GM23338 (cell line): Measurements from ENCODE around the gene TPRKB. TPM values are rescaled to one million over a fixed set of nuclear protein-coding genes. Genes with fewer than 3 reads are reported as not detected.

ENCODE experiments used
- ATAC-seq: fragments of 200-7000 bp; cut with Tn5 transposase; 3 replicates; pipeline ENCODE4 v1.9.1; 2020
- DNase-seq: peaks from one replicate; pipeline ENCODE4 v3.0.0-alpha.2; 2015; ENCODE audit warnings: low spot score
- H2AFZ ChIP-seq: fragments of 200-600 bp; sonication (generic); 2 replicates; pipeline ENCODE4 v1.8.0; 2016; ENCODE audit warnings: antibody characterized with exemption, mild to moderate bottlenecking, moderate library complexity
- H3F3A ChIP-seq: fragments of 200-600 bp; sonication (generic); replicated peaks from 2 replicates; pipeline ENCODE4 v1.8.0; 2017; ENCODE audit warnings: antibody characterized with exemption, mixed run types, low read depth
- H3K27ac ChIP-seq: fragments of 200-600 bp; sonication (generic); 2 replicates; pipeline ENCODE4 v1.6.1; 2016; ENCODE audit warnings: low read depth
- H3K27me3 ChIP-seq: fragments of 200-600 bp; sonication (generic); 2 replicates; pipeline ENCODE4 v1.8.0; 2016; ENCODE audit warnings: mild to moderate bottlenecking, mixed run types, moderate library complexity; ENCODE audit not compliant: insufficient read depth
- H3K36me3 ChIP-seq: fragments of 200-600 bp; sonication (generic); 2 replicates; pipeline ENCODE4 v1.8.0; 2016; ENCODE audit warnings: mild to moderate bottlenecking; ENCODE audit not compliant: insufficient read depth
- H3K4me1 ChIP-seq: fragments of 200-600 bp; sonication (generic); 2 replicates; pipeline ENCODE4 v1.8.0; 2016; ENCODE audit warnings: mild to moderate bottlenecking, moderate library complexity; ENCODE audit not compliant: insufficient read depth
- H3K4me2 ChIP-seq: fragments of 200-600 bp; sonication (generic); 2 replicates; pipeline ENCODE4 v1.7.1; 2017; ENCODE audit warnings: mixed run types
- H3K4me3 ChIP-seq: fragments of 200-600 bp; sonication (generic); 2 replicates; pipeline ENCODE4 v1.6.1; 2016; ENCODE audit warnings: mixed run types
- H3K79me2 ChIP-seq: fragments of 200-600 bp; sonication (generic); replicated peaks from 2 replicates; pipeline ENCODE4 v1.8.0; 2017; ENCODE audit warnings: mild to moderate bottlenecking; ENCODE audit not compliant: insufficient read depth
- H3K9me2 ChIP-seq: fragments of 200-600 bp; sonication (generic); 2 replicates; pipeline ENCODE4 v1.8.0; 2017; ENCODE audit not compliant: insufficient read depth
- H4K20me1 ChIP-seq: fragments of 200-600 bp; sonication (generic); replicated peaks from 2 replicates; pipeline ENCODE4 v1.8.0; 2017; ENCODE audit warnings: mild to moderate bottlenecking; ENCODE audit not compliant: insufficient read depth
- H3K27ac Mint-ChIP-seq: 2 replicates; pipeline ENCODE4 v1.8.0; 2020; ENCODE audit warnings: inconsistent platforms, mild to moderate bottlenecking, moderate library complexity, mixed read lengths
- H3K27me3 Mint-ChIP-seq: 3 replicates; pipeline ENCODE4 v1.8.0; 2022; ENCODE audit warnings: low read depth, mild to moderate bottlenecking, moderate library complexity, mixed read lengths, inconsistent platforms; ENCODE audit not compliant: insufficient read depth, poor library complexity
- H3K36me3 Mint-ChIP-seq: 3 replicates; pipeline ENCODE4 v1.8.0; 2021; ENCODE audit warnings: low read depth, mild to moderate bottlenecking, inconsistent platforms, moderate library complexity, mixed read lengths
- H3K4me1 Mint-ChIP-seq: 3 replicates; pipeline ENCODE4 v1.8.0; 2020; ENCODE audit warnings: mild to moderate bottlenecking, inconsistent platforms, mixed read lengths
- H3K4me3 Mint-ChIP-seq: 3 replicates; pipeline ENCODE4 v1.8.0; 2021; ENCODE audit warnings: moderate library complexity, mild to moderate bottlenecking, inconsistent platforms, mixed read lengths
- H3K9me3 Mint-ChIP-seq: 3 replicates; pipeline ENCODE4 v1.8.0; 2020; ENCODE audit warnings: moderate library complexity, mild to moderate bottlenecking, inconsistent platforms, mixed read lengths
- CREB1 ChIP-seq: fragments of 250-450 bp; sonication (Bioruptor Pico); IDR thresholded peaks from 2 replicates; pipeline ENCODE4 v1.5.0; 2020; ENCODE audit warnings: low read depth, mild to moderate bottlenecking, moderate library complexity
- EZH2 ChIP-seq: fragments of 200-600 bp; sonication (generic); IDR thresholded peaks from one replicate; pipeline ENCODE4 v1.8.0; 2017; ENCODE audit warnings: antibody characterized with exemption, mild to moderate bottlenecking, low read depth; ENCODE audit not compliant: unreplicated experiment
- EZH2phosphoT487 ChIP-seq: fragments of 200-600 bp; sonication (generic); IDR thresholded peaks from one replicate; pipeline ENCODE4 v1.8.1; 2018; ENCODE audit warnings: antibody characterized with exemption; ENCODE audit not compliant: unreplicated experiment
- JUNB ChIP-seq: IDR thresholded peaks from one replicate; pipeline ENCODE4 v1.6.1; 2016; ENCODE audit warnings: antibody characterized with exemption; ENCODE audit not compliant: unreplicated experiment
- NANOG ChIP-seq: IDR thresholded peaks from 2 replicates; pipeline ENCODE4 v1.6.1; 2016; ENCODE audit warnings: antibody characterized with exemption, borderline replicate concordance
- POLR2AphosphoS5 ChIP-seq: IDR thresholded peaks from 2 replicates; pipeline ENCODE4 v1.6.1; 2016; ENCODE audit warnings: antibody characterized with exemption, low read depth
- STAT1 ChIP-seq: IDR thresholded peaks from one replicate; pipeline ENCODE4 v1.6.1; 2016; ENCODE audit warnings: antibody characterized with exemption; ENCODE audit not compliant: unreplicated experiment
- ZNF114 ChIP-seq: fragments of 250-450 bp; sonication (Bioruptor Pico); IDR thresholded peaks from 2 replicates; pipeline ENCODE4 v1.5.0; 2020; ENCODE audit warnings: mild to moderate bottlenecking, moderate library complexity
- ZNF331 ChIP-seq: fragments of 250-450 bp; sonication (Bioruptor Pico); IDR thresholded peaks from 2 replicates; pipeline ENCODE4 v1.5.0; 2020; ENCODE audit warnings: low read depth, mild to moderate bottlenecking, moderate library complexity
- polyA plus RNA-seq: library from polyadenylated mRNA; unstranded; fragments of >200 nt; fragmentation: Nextera tagmentation; extraction: Ambion mirVana; gene quantifications from 2 replicates; pipeline ENCODE4 v1.2.1, GENCODE V29; 2016
- total RNA-seq: library from RNA; depleted of rRNA; stranded (reverse); fragments of >200 nt; shearing (Covaris generic); gene quantifications from 2 replicates; pipeline ENCODE4 v1.2.3, GENCODE V29; 2014
- TF ChIP-seq, protein P1 (sequence below): IDR thresholded peaks from 2 replicates; pipeline ENCODE4 v1.6.1; 2016; ENCODE audit warnings: antibody characterized with exemption
- TF ChIP-seq, protein P2 (sequence below): IDR thresholded peaks from one replicate; pipeline ENCODE4 v1.6.1; 2018; ENCODE audit warnings: antibody characterized with exemption; ENCODE audit not compliant: unreplicated experiment
- TF ChIP-seq, protein P3 (sequence below): fragments of 250-450 bp; sonication (Bioruptor Pico); IDR thresholded peaks from 2 replicates; pipeline ENCODE4 v1.5.0; 2020; ENCODE audit warnings: mild to moderate bottlenecking, moderate library complexity
- TF ChIP-seq, protein P4 (sequence below), 2 experiments: fragments of 200-600 bp in 1 of 2; sonication (generic) in 1 of 2; conservative IDR thresholded peaks; 2 replicates each; pipeline versions ENCODE4 v1.5.1 to v1.6.1; 2016 to 2017; ENCODE audit warnings: antibody characterized with exemption in 2 of 2, low read depth in 2 of 2, mild to moderate bottlenecking in 2 of 2, moderate library complexity in 1 of 2

Gene TPRKB
- total and polyA plus RNA-seq, 2 experiments from 2014 or later, result 31.2 to 186 TPM

DNA sequence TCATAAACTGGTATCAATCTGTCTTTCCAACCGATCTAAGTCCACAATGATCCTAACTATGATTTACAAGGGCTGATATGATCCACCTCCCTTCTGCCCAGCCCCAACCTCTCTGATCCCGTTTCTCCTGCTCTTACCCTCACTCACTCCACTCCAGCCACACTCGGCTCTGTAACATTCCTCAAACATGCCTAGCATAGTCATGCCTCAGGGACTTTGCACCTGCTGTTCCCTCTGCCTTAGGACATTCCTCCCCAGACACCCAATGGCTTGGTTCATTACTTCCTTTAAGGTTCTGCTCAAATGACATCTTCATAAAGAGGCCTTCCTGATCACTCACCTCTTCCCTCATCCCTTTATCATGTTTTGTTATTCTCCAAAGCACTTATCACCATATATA lies 33.6 kb upstream of the TPRKB start:
- Histone ChIP-seq H3K36me3 (peaks cover 33% of the 10 kb centered on the region), H3K9me2 (no peaks in the 10 kb centered on the region), H3K79me2 (no peaks in the 10 kb centered on the region), H3K4me3 (no peak overlapping the region), H3K4me1 (no peaks in the 10 kb centered on the region), H3K27me3 (no peaks in the 10 kb centered on the region), H2AFZ (no peak overlapping the region), H4K20me1 (peaks cover 2% of the 10 kb centered on the region; the same call in 1 of the 2 replicates), H3K4me2 (no peak overlapping the region), H3K27ac (no peak overlapping the region), H3F3A (no peaks in the 10 kb centered on the region)
- ATAC-seq, result no peak
- Mint-ChIP-seq H3K9me3 (no peaks in the 10 kb centered on the region), H3K4me1 (no peaks in the 10 kb centered on the region), H3K27me3 (no peaks in the 10 kb centered on the region), H3K36me3 (peaks cover 63% of the 10 kb centered on the region), H3K27ac (no peak overlapping the region), H3K4me3 (no peak overlapping the region)
- no peak for TF ChIP-seq POLR2AphosphoS5
- TF ChIP-seq ZNF331, result no peak
- TF ChIP-seq STAT1, result no peak
- no peak for TF ChIP-seq NANOG
- no peak for TF ChIP-seq EZH2phosphoT487
- TF ChIP-seq, protein P1, sequence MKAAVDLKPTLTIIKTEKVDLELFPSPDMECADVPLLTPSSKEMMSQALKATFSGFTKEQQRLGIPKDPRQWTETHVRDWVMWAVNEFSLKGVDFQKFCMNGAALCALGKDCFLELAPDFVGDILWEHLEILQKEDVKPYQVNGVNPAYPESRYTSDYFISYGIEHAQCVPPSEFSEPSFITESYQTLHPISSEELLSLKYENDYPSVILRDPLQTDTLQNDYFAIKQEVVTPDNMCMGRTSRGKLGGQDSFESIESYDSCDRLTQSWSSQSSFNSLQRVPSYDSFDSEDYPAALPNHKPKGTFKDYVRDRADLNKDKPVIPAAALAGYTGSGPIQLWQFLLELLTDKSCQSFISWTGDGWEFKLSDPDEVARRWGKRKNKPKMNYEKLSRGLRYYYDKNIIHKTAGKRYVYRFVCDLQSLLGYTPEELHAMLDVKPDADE, result no peak
- TF ChIP-seq, protein P2, sequence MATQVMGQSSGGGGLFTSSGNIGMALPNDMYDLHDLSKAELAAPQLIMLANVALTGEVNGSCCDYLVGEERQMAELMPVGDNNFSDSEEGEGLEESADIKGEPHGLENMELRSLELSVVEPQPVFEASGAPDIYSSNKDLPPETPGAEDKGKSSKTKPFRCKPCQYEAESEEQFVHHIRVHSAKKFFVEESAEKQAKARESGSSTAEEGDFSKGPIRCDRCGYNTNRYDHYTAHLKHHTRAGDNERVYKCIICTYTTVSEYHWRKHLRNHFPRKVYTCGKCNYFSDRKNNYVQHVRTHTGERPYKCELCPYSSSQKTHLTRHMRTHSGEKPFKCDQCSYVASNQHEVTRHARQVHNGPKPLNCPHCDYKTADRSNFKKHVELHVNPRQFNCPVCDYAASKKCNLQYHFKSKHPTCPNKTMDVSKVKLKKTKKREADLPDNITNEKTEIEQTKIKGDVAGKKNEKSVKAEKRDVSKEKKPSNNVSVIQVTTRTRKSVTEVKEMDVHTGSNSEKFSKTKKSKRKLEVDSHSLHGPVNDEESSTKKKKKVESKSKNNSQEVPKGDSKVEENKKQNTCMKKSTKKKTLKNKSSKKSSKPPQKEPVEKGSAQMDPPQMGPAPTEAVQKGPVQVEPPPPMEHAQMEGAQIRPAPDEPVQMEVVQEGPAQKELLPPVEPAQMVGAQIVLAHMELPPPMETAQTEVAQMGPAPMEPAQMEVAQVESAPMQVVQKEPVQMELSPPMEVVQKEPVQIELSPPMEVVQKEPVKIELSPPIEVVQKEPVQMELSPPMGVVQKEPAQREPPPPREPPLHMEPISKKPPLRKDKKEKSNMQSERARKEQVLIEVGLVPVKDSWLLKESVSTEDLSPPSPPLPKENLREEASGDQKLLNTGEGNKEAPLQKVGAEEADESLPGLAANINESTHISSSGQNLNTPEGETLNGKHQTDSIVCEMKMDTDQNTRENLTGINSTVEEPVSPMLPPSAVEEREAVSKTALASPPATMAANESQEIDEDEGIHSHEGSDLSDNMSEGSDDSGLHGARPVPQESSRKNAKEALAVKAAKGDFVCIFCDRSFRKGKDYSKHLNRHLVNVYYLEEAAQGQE, result no peak
- no peak for TF ChIP-seq EZH2
- TF ChIP-seq, protein P3, sequence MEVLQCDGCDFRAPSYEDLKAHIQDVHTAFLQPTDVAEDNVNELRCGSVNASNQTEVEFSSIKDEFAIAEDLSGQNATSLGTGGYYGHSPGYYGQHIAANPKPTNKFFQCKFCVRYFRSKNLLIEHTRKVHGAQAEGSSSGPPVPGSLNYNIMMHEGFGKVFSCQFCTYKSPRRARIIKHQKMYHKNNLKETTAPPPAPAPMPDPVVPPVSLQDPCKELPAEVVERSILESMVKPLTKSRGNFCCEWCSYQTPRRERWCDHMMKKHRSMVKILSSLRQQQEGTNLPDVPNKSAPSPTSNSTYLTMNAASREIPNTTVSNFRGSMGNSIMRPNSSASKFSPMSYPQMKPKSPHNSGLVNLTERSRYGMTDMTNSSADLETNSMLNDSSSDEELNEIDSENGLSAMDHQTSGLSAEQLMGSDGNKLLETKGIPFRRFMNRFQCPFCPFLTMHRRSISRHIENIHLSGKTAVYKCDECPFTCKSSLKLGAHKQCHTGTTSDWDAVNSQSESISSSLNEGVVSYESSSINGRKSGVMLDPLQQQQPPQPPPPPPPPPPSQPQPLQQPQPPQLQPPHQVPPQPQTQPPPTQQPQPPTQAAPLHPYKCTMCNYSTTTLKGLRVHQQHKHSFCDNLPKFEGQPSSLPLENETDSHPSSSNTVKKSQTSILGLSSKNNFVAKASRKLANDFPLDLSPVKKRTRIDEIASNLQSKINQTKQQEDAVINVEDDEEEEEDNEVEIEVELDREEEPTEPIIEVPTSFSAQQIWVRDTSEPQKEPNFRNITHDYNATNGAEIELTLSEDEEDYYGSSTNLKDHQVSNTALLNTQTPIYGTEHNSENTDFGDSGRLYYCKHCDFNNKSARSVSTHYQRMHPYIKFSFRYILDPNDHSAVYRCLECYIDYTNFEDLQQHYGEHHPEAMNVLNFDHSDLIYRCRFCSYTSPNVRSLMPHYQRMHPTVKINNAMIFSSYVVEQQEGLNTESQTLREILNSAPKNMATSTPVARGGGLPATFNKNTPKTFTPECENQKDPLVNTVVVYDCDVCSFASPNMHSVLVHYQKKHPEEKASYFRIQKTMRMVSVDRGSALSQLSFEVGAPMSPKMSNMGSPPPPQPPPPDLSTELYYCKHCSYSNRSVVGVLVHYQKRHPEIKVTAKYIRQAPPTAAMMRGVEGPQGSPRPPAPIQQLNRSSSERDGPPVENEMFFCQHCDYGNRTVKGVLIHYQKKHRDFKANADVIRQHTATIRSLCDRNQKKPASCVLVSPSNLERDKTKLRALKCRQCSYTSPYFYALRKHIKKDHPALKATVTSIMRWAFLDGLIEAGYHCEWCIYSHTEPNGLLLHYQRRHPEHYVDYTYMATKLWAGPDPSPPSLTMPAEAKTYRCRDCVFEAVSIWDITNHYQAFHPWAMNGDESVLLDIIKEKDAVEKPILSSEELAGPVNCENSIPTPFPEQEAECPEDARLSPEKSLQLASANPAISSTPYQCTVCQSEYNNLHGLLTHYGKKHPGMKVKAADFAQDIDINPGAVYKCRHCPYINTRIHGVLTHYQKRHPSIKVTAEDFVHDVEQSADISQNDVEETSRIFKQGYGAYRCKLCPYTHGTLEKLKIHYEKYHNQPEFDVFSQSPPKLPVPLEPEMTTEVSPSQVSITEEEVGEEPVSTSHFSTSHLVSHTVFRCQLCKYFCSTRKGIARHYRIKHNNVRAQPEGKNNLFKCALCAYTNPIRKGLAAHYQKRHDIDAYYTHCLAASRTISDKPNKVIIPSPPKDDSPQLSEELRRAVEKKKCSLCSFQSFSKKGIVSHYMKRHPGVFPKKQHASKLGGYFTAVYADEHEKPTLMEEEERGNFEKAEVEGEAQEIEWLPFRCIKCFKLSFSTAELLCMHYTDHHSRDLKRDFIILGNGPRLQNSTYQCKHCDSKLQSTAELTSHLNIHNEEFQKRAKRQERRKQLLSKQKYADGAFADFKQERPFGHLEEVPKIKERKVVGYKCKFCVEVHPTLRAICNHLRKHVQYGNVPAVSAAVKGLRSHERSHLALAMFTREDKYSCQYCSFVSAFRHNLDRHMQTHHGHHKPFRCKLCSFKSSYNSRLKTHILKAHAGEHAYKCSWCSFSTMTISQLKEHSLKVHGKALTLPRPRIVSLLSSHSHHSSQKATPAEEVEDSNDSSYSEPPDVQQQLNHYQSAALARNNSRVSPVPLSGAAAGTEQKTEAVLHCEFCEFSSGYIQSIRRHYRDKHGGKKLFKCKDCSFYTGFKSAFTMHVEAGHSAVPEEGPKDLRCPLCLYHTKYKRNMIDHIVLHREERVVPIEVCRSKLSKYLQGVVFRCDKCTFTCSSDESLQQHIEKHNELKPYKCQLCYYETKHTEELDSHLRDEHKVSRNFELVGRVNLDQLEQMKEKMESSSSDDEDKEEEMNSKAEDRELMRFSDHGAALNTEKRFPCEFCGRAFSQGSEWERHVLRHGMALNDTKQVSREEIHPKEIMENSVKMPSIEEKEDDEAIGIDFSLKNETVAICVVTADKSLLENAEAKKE (CRISPR knock-in tag), result no peak
- TF ChIP-seq, protein P4, sequence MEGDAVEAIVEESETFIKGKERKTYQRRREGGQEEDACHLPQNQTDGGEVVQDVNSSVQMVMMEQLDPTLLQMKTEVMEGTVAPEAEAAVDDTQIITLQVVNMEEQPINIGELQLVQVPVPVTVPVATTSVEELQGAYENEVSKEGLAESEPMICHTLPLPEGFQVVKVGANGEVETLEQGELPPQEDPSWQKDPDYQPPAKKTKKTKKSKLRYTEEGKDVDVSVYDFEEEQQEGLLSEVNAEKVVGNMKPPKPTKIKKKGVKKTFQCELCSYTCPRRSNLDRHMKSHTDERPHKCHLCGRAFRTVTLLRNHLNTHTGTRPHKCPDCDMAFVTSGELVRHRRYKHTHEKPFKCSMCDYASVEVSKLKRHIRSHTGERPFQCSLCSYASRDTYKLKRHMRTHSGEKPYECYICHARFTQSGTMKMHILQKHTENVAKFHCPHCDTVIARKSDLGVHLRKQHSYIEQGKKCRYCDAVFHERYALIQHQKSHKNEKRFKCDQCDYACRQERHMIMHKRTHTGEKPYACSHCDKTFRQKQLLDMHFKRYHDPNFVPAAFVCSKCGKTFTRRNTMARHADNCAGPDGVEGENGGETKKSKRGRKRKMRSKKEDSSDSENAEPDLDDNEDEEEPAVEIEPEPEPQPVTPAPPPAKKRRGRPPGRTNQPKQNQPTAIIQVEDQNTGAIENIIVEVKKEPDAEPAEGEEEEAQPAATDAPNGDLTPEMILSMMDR (conservative IDR thresholded peaks at IDR 0.05; ENCODE audit: low read depth in 2 of 2), result no peak
- TF ChIP-seq CREB1 (CRISPR knock-in tag), result no peak
- no peak for TF ChIP-seq JUNB
- no peak for TF ChIP-seq ZNF114
- DNase-seq, result no peak
